HG03103 (cell line): ENCODE measurements around the gene DPP10.
"Not testable (repeated sequence)": the region's sequence is repeated elsewhere in the genome, so short reads cannot be mapped to it uniquely, and the experiment has no call there.

Source experiments
- ATAC-seq: cut with Tn5 transposase; IDR thresholded peaks from one replicate; pipeline ENCODE4 v1.9.1; 2021; ENCODE audit warnings: low read depth; ENCODE audit not compliant: unreplicated experiment

The DPP10 gene

DNA sequence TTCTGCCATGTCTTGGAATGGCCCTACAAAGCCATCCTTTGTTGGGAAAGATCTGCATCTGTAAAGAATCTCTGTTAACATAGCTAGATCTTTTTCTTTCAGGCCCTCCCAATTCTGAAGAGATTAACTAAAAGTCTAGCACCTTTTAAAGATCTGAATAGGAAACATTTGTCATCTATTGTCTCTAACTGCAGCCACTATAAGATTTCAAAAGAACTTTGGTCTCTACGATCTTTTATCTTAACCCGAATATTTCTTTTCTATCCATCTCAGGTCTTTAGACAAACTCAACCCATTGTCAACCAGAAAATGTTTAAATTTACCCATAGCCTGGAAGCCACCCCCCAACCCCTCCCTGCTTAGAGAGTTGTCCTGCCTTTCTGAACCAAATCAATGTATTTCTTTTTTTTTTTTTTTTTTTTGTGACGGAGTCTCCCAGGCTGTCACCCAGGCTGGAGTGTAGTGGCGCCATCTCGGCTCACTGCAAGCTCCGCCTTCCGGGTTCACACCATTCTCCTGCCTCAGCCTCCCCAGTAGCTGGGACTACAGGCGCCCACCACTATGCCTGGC is 643.7 kb downstream of the DPP10 start:
- not testable (repeated sequence) for ATAC-seq

DNA sequence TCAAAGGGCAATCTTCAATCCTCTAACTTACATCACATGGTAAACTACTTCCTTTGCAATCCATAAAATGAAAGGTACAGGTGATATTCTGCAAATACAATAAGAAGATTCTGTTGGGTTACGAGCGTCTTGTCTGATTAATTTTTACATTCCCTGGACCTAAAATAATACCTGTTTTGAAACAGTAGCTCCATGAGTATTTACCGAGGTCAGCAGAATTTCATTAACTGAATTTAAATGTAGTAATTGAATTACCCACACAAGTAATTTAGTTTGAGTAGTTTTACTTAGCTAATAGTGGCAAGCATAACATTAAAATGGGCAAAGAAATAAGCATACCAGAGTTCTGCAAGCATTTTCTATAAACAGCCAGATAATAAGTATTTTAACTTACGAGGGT is 652.0 kb downstream of the DPP10 start:
- no peak for ATAC-seq

DNA sequence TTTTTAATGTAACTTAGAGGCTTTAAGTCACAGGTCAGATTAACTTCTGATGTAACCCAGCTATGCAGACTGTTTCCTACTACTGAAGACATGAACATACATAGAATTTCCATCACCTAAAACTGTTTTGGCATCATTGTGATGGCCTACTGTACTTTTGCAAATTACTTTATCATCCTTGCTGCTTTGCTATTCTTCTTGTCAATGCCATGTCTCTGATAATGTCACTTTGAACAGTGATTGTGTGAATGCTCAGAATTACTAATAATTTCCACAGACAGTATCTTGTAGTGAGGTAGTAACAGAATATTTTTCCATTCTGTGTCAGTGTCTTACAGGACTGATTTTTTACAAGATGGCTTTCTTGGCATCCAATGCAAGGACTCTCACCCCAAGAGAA is 663.5 kb downstream of the DPP10 start:
- no peak for ATAC-seq

DNA sequence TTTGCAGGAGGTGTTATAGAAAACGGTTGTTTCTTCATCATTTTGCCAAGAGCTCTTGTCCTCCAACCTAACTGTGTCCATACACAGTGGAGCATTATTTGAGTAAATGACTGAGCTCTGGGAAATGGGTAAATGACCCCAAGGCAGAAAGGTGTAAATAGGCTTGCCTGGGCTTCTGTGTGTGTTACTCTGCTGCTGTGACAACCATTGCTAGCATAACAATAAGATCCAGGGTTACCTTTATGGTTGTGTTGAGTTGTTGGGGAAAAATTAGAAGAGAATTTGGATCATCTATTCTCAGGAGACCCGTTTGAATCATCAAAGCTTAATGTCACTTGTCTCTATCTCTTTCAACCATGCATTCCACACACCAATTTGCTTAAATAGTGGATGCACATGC is 672.7 kb downstream of the DPP10 start:
- ATAC-seq = no peak

DNA sequence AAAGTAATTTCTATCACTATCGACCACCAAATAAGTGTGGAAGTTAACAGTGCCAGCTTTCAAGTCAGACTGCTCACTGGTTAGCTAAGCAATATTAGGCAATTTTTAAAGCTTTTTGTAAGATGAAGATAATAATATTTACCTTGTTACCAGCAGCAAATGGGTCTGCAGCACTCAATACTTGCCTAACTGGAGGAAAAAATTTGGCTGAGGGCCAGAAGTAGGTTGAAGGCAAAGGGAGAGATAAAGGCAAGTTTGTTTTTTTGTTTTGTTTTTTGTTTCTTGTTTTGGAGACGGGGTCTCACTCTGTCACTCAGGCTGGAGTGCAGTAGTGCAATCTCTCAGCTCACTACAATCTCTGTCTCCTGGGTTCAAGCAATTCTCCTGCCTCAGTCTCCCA is 675.9 kb downstream of the DPP10 start:
- ATAC-seq = no peak

DNA sequence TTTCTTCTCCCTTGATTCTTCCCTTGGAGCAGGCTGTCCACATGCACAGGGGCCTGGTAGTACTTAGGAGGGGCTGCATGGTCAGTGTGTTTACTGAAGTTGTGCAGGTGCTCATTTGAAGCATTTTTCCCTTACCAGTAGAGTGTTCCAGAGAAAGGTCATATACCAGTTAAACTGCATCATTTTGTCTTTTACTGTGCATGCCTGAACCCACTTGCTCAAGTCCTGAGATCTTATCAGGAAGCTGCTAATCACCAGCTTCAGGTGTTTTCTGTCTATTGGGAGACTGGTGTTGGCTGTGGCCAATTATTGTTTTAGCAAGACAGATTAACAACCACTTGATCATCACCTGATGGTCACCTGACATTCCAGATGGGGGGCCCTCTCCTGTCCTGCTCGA is 676.6 kb downstream of the DPP10 start:
- ATAC-seq = no peak

DNA sequence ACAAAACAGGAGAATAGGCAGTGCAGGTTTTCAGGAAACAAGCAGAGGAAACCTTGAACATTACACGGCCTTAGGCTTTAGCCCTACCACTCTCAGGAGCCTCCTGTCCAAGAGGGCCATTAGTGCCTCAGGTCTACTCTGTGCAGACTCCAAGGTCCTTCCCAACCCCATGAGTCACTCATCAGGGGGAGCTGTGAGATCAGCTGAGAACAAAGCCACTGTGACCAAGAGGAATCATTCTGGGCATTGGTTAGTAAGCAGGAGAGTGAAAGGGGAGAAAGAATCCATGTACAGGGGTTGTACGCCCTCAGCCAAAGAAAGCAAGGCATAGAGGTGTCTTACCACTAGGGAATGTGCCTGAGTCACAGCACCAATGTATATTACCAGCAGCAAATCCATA is 680.3 kb downstream of the DPP10 start:
- no peak for ATAC-seq

DNA sequence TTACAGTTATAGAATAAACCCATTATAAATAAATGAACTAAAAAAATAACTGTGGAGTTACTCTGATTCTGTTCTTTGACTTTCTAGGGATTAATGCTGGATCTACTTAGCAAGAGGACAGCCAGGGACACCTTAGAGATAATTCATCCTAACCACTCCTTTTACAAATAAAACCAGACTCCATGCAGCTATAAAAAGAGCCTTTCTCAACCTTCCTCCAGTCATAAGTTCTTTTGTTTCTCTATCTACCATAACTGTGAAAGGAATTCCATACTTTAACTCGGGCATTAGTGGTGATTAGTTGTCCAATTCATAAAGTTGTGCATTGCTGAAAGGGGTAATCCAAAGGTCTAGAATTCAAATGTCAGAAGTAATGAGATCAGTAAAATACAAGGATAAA is 682.4 kb downstream of the DPP10 start:
- no peak for ATAC-seq

DNA sequence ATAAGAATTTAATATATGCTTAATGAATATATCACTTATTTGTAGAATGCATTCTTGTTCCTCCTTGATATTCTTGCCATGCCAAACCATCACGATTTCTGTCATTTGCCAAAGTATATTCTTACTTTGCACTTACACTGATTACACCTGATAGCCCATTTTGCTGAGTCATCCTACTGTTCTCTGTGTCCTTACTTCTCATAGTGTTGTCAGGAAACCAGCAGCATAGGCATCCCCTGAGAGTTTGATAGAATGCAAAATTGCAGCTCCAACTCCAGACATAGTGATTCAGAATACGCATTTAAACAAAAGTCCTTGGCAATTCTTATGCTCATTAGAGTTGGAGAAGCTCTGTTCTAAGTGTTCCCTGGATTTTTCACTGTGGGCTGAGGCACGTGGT is 687.1 kb downstream of the DPP10 start:
- no peak for ATAC-seq

DNA sequence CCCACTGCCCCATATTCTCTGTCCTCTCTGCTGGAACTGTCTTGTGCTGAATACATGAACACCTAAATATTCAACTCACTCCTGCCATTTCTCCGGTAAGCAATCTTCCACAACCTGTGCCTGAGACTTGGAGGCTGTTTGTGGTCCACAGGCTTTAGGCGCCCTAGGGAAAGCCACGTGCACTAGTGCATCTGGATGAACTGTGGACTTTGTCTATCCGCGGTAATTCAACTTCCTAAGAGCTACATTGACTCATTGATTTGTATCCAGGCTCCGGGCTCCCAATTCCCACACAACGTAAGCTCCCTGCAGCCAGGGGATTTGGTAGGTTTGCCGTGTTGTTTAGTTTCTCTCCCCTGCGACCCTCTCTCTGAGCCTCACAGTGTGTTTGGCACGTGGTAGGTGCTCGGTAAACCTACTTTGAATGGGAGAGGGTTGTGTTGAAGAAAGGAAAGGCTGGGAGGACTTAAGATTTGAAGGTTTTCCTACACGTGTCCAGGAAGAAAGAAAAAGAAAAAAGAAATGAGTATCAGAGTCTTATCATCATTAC is 718.2 kb downstream of the DPP10 start:
- no peak for ATAC-seq

DNA sequence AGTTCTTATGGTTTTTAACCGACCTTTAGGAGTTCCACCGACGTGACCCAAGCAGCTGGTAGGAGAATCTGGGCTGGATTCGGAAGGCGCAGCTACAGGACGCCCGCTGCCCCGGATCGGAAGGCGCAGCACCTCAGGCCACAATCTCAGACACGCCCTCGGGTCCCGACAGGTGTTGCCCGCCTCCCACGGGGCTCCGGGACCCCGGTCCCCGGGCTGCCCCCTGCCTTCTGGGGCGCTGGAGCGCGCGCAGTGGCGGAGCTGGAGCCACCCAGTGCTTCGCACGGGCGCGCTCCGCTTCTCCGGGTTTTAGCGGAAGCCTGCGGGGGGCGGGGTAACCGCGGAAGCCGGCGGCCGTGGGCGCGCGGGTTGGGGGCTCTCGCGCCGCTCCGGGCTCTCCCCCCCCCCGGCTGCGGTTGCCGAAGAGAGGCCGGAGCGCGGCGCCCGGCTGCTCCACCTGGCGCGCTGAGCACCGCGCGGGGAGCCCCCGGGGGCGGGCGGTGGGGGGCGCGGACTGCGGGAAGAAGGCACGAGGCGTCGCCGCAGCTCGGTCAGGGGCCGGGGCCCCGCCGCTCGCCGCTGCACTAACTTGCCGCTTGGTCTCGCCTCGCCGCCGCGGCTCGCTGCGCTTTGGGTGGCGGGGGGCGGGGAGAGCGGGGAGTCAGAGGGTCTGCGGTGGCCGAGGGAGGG is 718.8 kb downstream of the DPP10 start:
- no peak for ATAC-seq

DNA sequence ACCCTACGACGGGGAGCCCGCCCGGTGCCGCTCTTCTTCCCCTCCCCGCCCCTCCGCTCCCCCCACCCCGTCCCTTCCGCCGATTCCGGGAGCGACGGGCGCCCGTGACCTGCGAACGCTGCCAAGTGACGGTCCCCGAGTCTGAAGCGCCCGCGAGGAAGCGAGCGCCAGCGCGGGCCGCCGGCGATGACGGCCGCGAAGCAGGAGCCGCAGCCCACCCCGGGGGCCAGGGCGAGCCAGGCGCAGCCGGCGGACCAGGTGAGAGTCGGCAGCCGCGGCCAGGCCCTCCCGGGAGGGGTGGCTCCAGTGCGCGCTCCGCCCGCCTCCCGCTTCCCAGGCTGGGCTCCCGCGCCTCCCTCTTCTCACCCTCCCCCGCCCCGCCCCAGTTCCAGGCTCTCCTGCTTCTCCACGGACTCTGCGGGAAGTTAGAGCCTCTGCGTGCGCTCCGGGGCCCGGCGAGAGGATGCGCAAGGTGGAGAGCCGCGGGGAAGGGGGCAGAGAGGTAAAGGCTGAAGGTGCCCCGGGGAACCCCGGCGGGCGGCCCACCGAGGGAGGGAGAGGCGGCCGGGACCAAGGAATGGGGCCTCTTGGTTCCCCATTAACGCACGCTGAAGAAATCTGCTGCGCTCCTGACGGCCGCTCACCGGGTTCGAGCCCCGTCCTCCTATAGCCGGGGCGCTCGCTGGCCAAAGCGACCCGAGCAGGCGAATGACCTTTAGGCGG is 719.5 kb downstream of the DPP10 start:
- no peak for ATAC-seq

DNA sequence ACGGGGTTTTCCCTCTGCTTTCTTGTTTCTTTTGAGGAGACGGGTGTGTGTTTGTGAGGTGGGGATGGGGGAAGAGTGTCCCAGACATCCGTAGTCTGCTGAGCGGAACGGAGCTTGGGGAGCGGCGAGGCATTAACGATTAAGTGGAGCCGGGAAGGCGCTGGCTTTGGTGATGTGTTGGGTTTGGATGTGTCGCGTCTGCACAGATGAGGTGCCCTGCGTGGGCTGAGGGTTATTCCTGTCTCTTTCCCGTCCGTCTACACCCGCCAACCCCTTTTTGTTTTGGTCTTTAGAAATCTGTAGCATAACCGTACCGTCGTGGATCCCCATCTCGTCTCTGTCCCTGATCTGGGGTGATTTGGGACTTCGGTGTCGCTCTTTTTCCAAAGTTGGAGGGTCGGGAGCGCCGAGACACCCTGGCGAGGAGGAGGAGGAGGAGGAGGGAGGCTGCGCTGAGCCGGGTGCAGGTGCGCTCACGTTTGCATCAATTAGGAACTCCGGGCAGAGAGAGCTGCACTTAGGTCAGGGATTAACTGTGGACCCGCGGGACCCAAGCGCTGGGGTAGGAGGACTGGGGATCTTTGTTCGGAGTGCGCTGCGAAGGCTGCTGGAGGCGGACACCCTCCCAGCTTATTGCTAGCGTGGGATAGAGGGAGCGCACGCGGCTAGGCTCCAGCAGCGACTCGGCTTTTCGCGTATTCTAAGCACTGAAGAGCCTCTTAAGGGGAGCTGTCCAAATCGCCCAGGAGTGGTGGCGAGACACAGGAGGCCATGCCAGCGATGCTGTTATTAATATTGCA is 720.3 kb downstream of the DPP10 start:
- ATAC-seq = no peak

DNA sequence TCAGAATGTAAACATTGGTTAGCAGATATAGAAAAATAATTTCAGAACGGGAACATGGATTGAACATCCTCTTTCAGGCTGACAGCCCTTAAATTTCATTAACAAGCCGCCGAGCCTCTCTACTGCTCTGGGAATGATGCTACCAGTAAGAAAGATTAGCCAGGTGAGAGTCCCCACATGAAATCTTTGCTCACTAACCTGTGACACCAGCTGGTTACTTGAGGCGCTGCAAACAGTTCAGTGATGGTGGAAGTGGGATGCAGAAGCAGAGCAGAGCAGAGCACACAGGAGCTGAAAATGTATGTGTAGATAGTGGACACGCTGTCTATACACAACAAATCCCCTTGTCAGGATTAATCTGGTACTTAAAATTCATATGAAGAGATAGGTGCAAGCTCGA is 721.1 kb downstream of the DPP10 start:
- ATAC-seq = no peak

DNA sequence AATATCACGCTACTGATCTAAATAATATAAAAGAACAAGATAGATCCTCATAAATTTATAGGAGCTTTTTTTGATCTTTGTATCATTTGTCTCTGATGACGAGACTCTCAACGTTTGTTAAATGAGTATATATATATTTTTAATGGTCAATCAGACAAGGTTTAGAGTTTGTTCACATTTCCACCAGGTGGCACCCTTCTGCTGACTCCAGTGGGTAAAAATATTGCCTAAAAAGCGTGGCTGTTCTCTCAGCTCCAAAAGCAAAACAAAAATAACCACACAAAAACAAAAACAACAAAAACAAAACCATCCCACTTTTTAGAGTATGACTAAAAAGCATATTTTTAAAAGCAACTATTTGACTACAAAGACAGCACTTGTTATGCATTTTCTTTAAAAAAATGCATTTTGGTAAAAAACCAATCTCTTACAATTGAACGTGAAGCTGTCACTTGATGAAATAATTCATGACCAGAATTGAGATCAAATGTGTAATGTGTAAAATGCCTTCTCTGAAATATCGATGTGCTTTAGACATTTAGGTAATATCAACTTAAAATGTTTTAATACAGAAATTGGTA is 723.2 kb downstream of the DPP10 start:
- ATAC-seq = no peak

DNA sequence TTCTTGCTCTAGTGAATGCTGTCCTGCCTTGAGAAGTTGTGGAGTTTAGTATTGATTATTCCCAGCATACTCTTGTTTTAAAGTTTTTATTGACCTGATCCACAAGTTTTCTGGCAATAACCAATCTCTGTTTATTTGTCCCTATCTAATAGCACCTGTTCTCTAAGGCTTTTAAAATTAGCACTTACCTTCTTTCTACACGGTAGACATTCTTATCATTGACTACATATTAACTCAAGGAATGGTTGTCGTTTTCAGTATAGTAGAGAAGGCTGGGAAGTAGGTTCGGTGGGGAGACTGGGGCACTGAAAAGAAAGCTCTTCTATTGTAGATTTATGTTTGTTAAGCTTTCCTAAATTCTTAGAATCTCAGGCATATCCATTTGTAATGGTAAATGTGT is 726.0 kb downstream of the DPP10 start:
- ATAC-seq = no peak

DNA sequence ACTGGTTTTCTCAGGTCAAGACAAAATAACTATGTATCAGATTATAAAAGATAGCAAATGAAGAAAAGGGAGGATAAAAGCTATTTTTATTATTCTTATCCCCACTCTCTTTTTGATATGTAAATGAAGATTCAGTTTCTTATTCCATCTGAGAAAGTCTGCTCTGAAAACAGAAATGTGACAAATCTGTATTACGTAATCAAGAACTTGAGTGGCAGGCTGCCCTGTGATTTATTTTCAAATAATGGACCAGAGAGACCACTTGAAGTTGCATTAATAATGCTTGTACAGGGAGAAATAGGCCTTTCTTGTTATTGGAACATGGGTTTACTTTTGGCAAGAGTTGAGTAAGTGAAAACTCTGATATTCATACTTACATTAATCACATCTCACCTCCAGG is 727.4 kb downstream of the DPP10 start:
- no peak for ATAC-seq

DNA sequence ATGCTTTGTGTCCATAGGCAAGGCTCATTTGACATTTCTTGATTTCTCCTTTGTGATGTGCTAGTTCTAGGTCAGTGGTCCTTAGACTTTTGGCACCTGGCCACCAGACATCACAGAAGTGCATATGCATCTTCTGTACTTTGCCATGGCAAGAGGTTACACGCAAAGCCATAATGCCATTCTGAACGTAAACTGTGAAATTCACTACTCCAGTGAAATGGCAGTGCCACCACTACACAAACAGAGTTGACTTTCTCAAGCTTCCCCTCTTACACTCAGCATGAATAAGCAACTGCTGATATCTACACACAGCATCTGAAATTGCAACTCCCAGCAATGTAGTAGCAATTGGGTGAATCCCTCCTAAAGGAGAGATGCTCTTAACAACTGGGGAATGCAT is 729.3 kb downstream of the DPP10 start:
- no peak for ATAC-seq

DNA sequence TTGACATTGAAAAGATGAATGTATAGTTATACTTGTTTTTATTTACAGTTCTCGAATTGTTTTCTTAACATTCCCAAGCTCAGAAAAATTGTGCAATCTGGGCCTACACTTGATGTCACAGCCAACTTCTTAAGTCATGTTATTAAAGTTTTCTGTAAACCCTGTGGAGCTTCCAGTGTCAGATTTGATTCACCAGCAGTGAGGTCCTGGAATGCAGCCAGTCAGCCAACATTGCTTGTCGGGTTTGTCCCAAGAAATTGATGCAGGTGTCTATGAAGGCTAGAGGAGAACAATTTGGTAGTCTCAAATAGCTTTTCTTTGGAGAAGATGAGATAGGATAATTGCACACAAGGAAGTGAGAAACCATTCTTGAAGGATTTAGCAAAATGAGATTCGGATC is 732.2 kb downstream of the DPP10 start:
- ATAC-seq = no peak

DNA sequence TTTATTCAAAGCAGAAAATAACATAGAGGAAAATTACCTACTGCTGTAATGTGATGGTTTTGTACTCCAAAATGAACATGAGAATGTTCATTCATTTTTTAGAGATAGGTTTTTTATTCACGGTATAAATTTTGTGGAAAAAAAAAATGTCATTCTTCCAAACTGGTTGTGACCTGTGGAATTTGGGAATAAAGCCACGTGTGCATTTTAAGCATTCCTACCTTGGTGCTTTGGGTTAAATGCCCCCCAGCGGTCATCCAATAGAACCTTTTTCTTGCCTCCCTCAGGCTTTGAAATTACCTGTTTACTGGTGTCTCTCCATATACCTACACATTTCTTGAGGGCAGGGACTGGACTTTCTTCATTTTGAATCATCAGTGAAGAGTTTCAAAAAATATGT is 740.7 kb downstream of the DPP10 start:
- ATAC-seq = no peak

DNA sequence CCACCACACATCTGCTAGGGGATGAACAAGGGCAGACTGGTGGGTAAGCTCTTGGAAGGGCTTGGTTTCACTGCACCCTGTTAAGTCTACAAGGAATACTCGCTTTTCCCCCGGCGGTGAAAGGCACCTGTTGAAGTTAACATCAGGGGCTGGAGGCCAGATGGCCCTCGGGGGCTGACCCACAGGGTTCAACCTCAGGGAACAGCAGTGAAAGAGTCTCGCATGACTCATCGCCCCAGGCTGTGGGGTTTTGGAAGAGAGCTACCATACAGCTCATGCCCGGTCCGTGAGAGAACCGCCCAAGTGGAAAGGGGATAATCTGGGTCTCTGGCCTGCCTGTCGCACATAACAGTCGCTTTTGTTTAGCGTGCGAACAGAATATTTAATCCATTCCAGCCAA is 748.0 kb downstream of the DPP10 start:
- ATAC-seq = no peak
